Measurements from ENCODE around the gene CRP.

DNA sequence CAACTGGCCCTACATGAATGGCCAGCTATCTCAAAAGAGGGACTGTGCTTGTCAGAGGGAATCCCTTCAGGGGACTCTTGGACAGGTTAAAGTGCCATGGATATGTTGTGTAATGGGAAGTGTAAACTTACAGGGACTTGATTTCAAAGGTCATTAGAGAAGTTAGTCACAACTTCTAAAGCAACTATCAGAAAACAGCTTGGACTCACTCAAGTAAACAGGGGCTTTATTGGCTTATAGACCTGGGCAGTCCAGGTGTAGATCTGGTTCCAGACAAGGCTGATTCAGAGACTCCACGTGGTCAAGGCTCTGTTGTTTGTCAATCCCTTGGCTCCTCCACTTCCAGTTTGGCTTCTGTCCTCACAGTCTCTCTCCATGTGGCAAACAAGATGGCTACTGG, 2.3 kb downstream of the CRP start:
- TF ChIP-seq, protein P1, sequence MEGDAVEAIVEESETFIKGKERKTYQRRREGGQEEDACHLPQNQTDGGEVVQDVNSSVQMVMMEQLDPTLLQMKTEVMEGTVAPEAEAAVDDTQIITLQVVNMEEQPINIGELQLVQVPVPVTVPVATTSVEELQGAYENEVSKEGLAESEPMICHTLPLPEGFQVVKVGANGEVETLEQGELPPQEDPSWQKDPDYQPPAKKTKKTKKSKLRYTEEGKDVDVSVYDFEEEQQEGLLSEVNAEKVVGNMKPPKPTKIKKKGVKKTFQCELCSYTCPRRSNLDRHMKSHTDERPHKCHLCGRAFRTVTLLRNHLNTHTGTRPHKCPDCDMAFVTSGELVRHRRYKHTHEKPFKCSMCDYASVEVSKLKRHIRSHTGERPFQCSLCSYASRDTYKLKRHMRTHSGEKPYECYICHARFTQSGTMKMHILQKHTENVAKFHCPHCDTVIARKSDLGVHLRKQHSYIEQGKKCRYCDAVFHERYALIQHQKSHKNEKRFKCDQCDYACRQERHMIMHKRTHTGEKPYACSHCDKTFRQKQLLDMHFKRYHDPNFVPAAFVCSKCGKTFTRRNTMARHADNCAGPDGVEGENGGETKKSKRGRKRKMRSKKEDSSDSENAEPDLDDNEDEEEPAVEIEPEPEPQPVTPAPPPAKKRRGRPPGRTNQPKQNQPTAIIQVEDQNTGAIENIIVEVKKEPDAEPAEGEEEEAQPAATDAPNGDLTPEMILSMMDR (IDR thresholded peaks at IDR 0.05), result no peak
- no peak for TF ChIP-seq POLR2A (IDR thresholded peaks at IDR 0.05)
